ENCODE results near the gene KLHDC10.
"Not testable (repeated sequence)": the region's sequence is repeated elsewhere in the genome, so short reads cannot be mapped to it uniquely, and the experiment has no call there.

KLHDC10 gene

GRCh38 chr7:130083497-130083896, 13.2 kb downstream of the KLHDC10 start:
- not testable (repeated sequence) for DNase-seq

- DNase-seq: no peak
These were observed 13.9 kb downstream of the KLHDC10 start for GRCh38 chr7:130084037-130084875.

- not testable (repeated sequence) for DNase-seq
These were observed 14.9 kb downstream of the KLHDC10 start for GRCh38 chr7:130085235-130085634.

- DNase-seq: no peak
These were observed 16.6 kb downstream of the KLHDC10 start for GRCh38 chr7:130086938-130087337.

- DNase-seq: no peak
These were observed 17.0 kb downstream of the KLHDC10 start for GRCh38 chr7:130087364-130087763.

GRCh38 chr7:130090745-130091532, 20.6 kb downstream of the KLHDC10 start:
- DNase-seq: no peak

GRCh38 chr7:130091999-130092398, 21.7 kb downstream of the KLHDC10 start:
- DNase-seq: no peak

- DNase-seq: no peak
These were observed 22.3 kb downstream of the KLHDC10 start for GRCh38 chr7:130092598-130092997.

GRCh38 chr7:130095812-130096211, 25.5 kb downstream of the KLHDC10 start:
- DNase-seq: no peak

- DNase-seq: no peak
These were observed 26.0 kb downstream of the KLHDC10 start for GRCh38 chr7:130096243-130096827.

GRCh38 chr7:130099331-130099730, 29.0 kb downstream of the KLHDC10 start:
- DNase-seq: no peak

- DNase-seq: no peak
These were observed 32.3 kb downstream of the KLHDC10 start for GRCh38 chr7:130102588-130102987.

GRCh38 chr7:130107949-130108674, 37.8 kb downstream of the KLHDC10 start:
- DNase-seq: no peak

GRCh38 chr7:130108809-130109208, 38.5 kb downstream of the KLHDC10 start:
- DNase-seq: no peak

- DNase-seq: no peak
These were observed 41.8 kb downstream of the KLHDC10 start for GRCh38 chr7:130112093-130112492.

- DNase-seq: no peak
These were observed 42.5 kb downstream of the KLHDC10 start for GRCh38 chr7:130112662-130113425.

- not testable (repeated sequence) for DNase-seq
These were observed 43.1 kb downstream of the KLHDC10 start for GRCh38 chr7:130113426-130113805.

- no peak for DNase-seq
These were observed 43.6 kb downstream of the KLHDC10 start for GRCh38 chr7:130113887-130114286.

GRCh38 chr7:130114374-130114773, 44.0 kb downstream of the KLHDC10 start:
- DNase-seq: no peak

GRCh38 chr7:130114776-130115175, 44.4 kb downstream of the KLHDC10 start:
- no peak for DNase-seq

- no peak for DNase-seq
These were observed 48.0 kb downstream of the KLHDC10 start for GRCh38 chr7:130118294-130118693.

- no peak for DNase-seq
These were observed 48.5 kb downstream of the KLHDC10 start for GRCh38 chr7:130118801-130119200.

Measured in femur (tissue), 1 donor.